Stimulated activated CD4-positive, alpha-beta T cell treated with anti-CD3 and anti-CD28 coated beads, Interleukin-12 subunit alpha, Interleukin-12 subunit beta, amount 100 ng/mL, for 24 hours (primary cell): ENCODE data around the gene NFKBIL1.
A peak's percentile ranks its signal among the peaks of the same experiment; 100 is the strongest.
"Not testable (repeated sequence)": the region's sequence is repeated elsewhere in the genome, so short reads cannot be mapped to it uniquely, and the experiment has no call there.

Source experiments
- DNase-seq, 2 experiments: peaks; one replicate each; pipeline ENCODE4 v3.0.0-alpha.2; 2020; ENCODE audit warnings: low read depth in 2 of 2

NFKBIL1 gene

GRCh38 chr6:31546958-31547726, at the start of gene NFKBIL1:
NFKBIL1 (plus strand) TSS chr6:31547608; CDS start chr6:31547695, 87 bp downstream.
- DNase-seq = peak; percentile 88 to 91

GRCh38 chr6:31498748-31499147, 48.7 kb upstream of the NFKBIL1 start:
- DNase-seq = no peak

- DNase-seq = not testable (repeated sequence)
Measured at GRCh38 chr6:31499648-31500047, 47.8 kb upstream of the NFKBIL1 start.

- DNase-seq = no peak
Measured at GRCh38 chr6:31502586-31502985, 44.8 kb upstream of the NFKBIL1 start.

GRCh38 chr6:31509036-31509435, 38.4 kb upstream of the NFKBIL1 start:
- DNase-seq = not testable (repeated sequence)

- no peak for DNase-seq
Measured at GRCh38 chr6:31510007-31510406, 37.4 kb upstream of the NFKBIL1 start.

GRCh38 chr6:31513456-31514165, 33.8 kb upstream of the NFKBIL1 start:
- DNase-seq = no peak

GRCh38 chr6:31521835-31522234, 25.6 kb upstream of the NFKBIL1 start:
- no peak for DNase-seq

- DNase-seq = no peak
Measured at GRCh38 chr6:31525553-31525931, 21.9 kb upstream of the NFKBIL1 start.

GRCh38 chr6:31525932-31526591, 21.3 kb upstream of the NFKBIL1 start:
- no peak for DNase-seq

- no peak for DNase-seq
Measured at GRCh38 chr6:31528307-31528777, 19.1 kb upstream of the NFKBIL1 start.

GRCh38 chr6:31528821-31529328, 18.5 kb upstream of the NFKBIL1 start, which contains the start of gene MCCD1:
MCCD1 (plus strand) TSS chr6:31528962; CDS start chr6:31529015, 53 bp downstream.
- no peak for DNase-seq

GRCh38 chr6:31529329-31530150, 17.9 kb upstream of the NFKBIL1 start:
- DNase-seq = no peak

- no peak for DNase-seq
Measured at GRCh38 chr6:31530659-31531058, 16.7 kb upstream of the NFKBIL1 start.

- DNase-seq = no peak
Measured at GRCh38 chr6:31531162-31531561, 16.2 kb upstream of the NFKBIL1 start.

GRCh38 chr6:31531771-31532643, 15.4 kb upstream of the NFKBIL1 start:
- no peak for DNase-seq

- DNase-seq = no peak
Measured at GRCh38 chr6:31532644-31533454, 14.6 kb upstream of the NFKBIL1 start.

- no peak for DNase-seq
Measured at GRCh38 chr6:31533455-31533841, 14.0 kb upstream of the NFKBIL1 start.

- no peak for DNase-seq
Measured at GRCh38 chr6:31534011-31534410, 13.4 kb upstream of the NFKBIL1 start.
